GM20431 (cell line): ENCODE data around the gene ACOXL.
"Not testable (repeated sequence)": the region's sequence is repeated elsewhere in the genome, so short reads cannot be mapped to it uniquely, and the experiment has no call there.

Experiments used
- in situ Hi-C: fragments of 300-500 bp; cut with MseI, MboI; formaldehyde crosslinking; loops from one replicate; pipeline ENCODE4 v1.15.0; 2020; ENCODE audit warnings: low sequenced_read_pairs; ENCODE audit not compliant: unreplicated experiment

Gene ACOXL

GRCh38 chr2:111068435-111069058, 336.2 kb downstream of the ACOXL start:
- in situ Hi-C loops, result no loop called here

GRCh38 chr2:111069722-111070121, 337.3 kb downstream of the ACOXL start:
- in situ Hi-C loops, result no loop called here

DNA sequence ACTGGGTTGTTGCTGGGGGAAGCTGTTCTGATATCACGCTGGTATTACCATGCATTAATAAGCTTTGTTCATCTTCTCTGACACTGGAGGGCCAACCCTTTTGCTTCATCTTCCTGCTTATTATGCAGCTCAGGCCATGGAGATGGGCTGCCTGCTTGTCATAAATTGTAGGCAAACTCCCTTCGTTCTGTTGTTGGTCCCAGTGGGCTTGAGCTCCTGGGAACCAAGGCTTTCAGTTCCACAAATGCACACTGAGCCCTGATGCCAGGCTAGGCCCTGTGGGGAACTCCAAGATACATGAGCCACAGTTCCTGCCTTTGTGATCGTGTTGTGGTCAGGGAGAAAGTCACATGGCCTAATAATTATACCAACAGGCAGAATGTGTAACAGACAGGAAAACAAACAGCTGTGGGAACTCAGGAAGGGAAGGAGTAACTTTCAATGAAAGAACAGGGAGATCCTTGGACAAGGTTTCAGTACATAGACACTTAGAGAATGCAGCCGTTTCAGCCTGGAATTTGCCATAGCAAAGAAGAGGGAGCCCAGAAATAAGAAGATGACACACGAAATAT, 339.3 kb downstream of the ACOXL start:
- in situ Hi-C loops, result no loop called here

DNA sequence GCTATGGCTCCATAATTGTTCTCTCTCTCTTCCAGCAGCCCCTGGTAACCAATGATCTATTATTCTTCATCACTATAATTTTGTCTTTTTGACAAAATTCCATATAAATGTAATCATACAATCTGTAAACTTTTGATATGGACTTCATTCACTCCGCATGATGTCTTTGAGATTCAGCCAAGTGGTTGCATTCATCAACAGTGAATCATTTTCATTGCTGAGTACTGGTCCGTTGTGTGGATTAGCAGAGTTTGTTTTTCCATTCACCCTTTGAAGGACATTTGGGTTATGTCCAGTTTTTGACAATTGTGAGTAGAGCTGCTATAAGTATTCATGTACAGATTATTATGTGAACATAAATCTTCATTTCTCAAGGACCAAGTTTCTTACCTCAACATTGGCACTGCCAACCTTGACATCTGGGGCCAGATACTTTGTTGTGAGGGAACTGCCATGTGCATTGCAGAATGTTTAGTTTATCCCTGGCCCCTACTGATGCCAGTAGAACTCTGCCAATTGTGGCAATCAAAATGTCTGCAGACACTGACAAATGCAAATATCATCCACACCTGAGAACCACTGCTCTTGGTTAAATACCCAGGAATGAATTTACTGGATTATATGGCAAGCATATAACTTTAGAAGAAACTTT, 340.0 kb downstream of the ACOXL start:
- in situ Hi-C loops, result no loop called here

GRCh38 chr2:111082659-111083058, 350.3 kb downstream of the ACOXL start:
- in situ Hi-C loops, result not testable (repeated sequence)

DNA sequence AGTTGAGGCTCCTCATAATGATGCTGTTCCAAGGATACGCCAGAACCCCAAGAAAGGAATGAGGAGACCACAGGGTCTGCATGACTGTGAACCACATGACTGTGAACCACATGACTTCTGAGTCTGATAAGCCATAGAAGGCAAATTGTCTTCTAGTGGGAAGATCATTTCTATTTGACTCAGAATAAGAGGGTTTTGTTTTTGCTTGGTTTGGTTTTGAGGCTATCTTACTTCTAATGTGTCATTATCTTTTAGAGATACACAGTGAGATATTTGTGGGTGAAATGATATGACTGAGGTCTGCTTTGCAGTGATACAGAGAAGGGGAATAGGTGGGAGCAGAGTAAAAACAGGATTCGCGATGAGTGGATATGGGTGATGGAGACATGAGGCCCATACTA, 359.4 kb downstream of the ACOXL start:
- in situ Hi-C loops, result no loop called here

DNA sequence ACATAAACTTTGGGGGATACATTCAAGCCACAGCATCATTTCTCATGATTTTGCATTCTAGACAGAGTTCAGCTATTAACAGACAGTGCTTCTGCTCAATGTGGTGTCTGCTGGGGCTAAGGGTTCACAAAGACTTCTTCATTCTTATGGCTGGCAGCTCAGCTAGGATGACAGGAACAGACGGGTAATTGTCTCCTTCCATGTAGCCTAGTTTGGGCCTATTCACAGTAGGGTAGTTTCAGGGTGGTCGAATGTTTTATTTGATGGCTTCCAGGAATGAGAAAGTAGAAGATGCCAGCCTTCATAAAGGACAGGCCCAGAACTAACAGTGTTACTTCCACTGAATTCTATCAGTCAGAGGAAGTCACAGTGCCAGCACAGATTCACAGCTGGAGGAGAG, 362.3 kb downstream of the ACOXL start:
- in situ Hi-C loops, result no loop called here

DNA sequence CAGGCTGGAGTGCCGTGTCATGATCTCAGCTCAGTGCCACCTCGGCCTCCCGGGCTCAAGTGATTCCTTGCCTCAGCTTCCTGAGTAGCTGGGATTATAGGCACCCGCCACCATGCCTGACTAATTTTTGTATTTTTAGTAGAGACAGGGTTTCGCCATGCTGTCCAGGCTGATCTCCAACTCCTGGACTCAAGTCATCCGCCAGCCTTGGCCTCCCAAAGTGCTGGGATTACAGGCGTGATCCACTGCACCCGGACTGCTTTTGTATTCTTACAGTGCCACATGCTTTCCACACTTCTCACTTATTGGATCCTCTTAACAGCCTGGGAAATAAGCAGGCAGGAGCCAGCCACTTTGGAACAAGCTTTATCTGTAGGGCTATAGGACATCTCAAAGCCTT, 363.1 kb downstream of the ACOXL start:
- in situ Hi-C loops, result no loop called here

DNA sequence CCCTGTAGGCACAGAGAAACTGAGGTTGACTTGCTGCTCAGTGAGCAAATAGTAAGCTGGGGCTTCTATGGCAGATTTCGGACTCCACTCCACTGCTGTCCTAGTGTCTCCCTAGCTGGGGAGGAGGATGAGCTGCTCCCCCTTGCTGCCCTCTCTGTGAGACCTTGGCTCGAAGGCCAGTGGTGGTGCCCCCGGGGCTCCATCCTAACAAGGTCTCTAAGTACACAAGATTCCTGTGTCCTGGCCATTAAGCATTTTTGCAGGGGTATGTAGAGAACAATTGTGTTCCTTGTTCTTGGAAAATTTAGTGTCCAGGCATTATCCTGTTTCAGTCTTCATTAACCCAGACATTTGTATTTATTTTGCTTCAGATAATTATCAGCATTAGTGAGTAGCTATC, 367.0 kb downstream of the ACOXL start:
- in situ Hi-C loops, result no loop called here

- in situ Hi-C loops, result no loop called here
These were observed 367.9 kb downstream of the ACOXL start for GRCh38 chr2:111100087-111100764.

GRCh38 chr2:111100765-111101162, 368.4 kb downstream of the ACOXL start:
- in situ Hi-C loops, result no loop called here

- in situ Hi-C loops, result no loop called here
These were observed 369.2 kb downstream of the ACOXL start for GRCh38 chr2:111101592-111101991.

DNA sequence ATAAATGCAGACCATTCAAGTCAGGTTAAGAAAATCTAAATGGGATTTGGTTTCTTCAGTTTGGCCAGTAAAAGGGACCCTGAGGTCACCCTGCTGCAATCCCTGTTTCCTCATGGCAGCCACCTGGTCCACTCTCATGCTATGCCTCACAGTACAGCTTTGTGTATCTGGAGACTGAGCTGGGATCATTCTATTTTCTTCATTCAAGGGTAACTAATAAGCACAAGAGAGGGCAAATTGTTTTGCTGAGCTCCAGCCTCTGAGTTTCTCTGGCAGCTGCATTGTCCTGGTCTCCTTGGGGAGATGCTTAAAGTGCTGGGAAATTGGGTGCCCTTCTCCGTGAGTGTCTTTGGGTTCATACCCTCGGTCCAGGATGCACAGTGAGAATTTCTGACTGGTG, 369.8 kb downstream of the ACOXL start:
- in situ Hi-C loops, result no loop called here

DNA sequence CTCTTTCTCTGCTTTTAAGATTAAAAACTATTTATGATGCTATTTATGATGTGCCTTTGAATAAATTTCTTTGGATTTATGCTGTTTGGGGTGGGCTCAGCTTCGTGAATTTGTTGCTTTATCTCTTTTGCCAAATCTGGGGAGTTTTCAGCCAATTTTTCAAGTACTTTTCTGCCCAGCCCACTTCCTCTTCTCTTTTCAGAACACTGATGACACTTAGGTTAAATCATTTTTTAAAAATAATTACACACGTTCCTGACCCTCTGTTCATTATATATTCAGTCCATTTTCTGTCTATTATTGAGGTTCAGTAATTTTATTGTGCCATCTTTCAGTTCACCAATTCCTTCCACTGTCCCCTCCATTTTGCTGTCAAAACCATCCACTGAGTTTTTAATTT, 373.6 kb downstream of the ACOXL start:
- in situ Hi-C loops, result no loop called here

GRCh38 chr2:111106706-111107105, 374.3 kb downstream of the ACOXL start:
- in situ Hi-C loops, result no loop called here

DNA sequence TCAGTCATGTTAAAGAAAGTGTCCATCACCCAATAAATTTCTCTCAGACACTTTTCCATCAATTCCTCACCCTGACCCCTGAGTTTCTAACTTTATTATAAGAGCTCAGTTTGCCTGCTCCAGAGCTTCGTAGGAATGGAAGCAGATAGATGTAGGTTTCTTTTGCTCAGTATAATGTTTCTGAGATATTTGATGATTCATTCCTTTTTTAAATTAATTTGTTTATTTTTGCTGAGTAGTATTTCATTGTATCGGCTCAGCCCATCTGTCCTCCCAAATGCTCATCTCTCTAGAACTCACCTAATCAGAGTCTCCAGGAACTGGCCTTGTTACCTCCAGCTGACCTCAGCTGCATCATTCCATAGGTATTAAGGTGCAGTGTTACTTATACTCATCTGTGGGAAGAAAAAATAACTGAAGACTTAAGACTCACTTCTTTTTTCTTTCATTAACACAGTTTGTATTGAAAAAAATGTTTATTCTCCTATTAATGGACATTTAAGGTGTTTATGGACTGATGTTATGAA, 376.4 kb downstream of the ACOXL start:
- in situ Hi-C loops, result no loop called here

DNA sequence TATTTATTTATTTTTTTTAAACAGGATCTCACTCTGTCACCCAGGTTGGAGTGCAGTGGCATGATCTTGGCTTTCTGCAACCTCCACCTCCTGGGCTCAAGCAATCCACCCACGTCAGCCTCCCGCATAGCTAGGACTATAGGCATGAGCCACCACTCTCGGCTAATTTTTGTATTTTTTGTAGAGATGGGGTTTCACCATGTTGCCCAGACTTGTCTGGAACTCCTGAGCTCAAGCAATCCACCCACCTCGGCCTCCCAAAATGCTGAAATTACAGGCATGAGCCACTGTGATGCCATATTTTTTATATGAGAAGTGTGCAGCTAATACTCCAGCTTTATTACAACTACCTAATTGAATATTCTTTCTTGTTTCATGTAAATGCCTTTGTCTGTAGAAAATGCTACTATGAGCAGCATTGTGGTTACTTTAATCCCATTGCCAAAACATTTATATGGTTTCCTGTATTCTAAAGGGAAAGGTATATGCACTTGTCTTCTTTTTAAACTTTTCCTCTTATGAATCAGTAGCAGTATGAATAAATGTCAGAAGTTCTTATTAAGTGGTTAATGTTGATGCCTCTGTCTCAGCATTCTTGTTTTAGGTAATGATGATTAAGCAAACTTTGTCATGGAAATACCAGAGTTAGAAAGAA, 378.9 kb downstream of the ACOXL start:
- in situ Hi-C loops, result no loop called here

DNA sequence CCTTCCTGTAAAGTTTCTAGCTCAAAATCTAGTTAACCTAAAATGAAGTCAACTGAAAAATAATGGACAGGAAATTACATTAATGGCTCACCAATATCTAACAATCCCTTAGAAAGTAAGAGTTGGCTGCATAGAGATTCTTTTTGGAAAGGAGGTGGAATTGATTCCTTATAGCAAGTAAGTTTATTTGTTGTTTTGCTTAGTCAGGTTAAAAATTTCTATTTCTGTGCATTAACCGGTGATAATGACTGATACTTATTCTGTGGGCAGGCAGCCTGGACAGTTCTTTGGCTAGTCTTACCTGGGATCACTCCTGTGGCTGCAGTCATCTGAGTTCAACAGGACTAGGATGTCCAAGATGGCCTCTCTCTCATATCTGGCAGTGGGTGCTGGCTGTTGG, 381.5 kb downstream of the ACOXL start:
- in situ Hi-C loops, result no loop called here

DNA sequence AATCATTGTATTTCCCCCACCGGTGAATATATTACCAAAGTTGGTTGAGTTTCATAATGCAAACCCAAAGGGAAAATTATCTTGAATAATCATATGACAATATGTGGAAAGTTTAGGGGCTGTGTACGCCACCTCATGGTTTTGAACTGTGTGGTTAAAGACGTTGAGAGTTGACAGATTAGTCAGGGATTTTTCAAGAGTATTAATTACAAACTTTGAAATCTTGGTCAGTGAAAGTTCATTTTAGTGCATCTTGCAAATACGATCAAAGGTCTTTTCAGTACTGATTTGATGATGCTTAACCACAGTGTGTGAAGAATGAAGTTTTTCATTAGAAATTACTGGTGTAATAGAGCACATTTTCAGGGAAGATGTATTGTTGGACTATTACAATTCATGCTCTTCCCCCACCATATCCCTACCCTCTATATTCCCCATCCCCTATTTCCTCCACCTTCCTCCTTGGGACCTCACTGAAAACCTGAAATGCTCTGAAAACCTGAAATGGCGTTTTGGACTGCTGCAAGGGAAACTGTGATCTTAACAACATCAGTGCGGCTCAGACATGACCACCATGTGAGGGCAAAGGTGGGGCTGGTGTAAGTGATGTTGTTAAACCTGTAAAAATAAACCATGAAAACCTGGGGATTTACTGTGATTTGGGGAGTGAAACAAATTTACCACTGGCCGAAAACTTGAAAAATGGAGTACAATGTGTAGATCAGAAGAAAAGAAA, 383.8 kb downstream of the ACOXL start:
- in situ Hi-C loops, result no loop called here
